Neuronal stem cell (in vitro differentiated cells): ENCODE results near the gene ITFG1.
"Not testable (repeated sequence)": the region's sequence is repeated elsewhere in the genome, so short reads cannot be mapped to it uniquely, and the experiment has no call there.

ENCODE experiments used
- DNase-seq: peaks from one replicate; pipeline ENCODE4 v3.0.0-alpha.2; 2013; ENCODE audit warnings: low spot score
- H2AFZ ChIP-seq: one replicate; pipeline ENCODE4 v1.6.1; 2013; ENCODE audit warnings: mild to moderate bottlenecking, low read length, inconsistent platforms
- H2AK5ac ChIP-seq: 2 replicates; pipeline ENCODE4 v1.6.1; 2013; ENCODE audit warnings: low read depth, mild to moderate bottlenecking, inconsistent platforms, low read length, moderate library complexity, mixed read lengths
- H2BK120ac ChIP-seq: 2 replicates; pipeline ENCODE4 v1.6.1; 2013; ENCODE audit warnings: low read depth, mild to moderate bottlenecking, inconsistent platforms, low read length, moderate library complexity, mixed read lengths
- H2BK12ac ChIP-seq: one replicate; pipeline ENCODE4 v1.6.1; 2013; ENCODE audit warnings: low read length, inconsistent platforms
- H2BK15ac ChIP-seq: 2 replicates; pipeline ENCODE4 v1.6.1; 2013; ENCODE audit warnings: mild to moderate bottlenecking, low read length, inconsistent platforms, mixed read lengths
- H2BK5ac ChIP-seq: one replicate; pipeline ENCODE4 v1.6.1; 2013; ENCODE audit warnings: inconsistent platforms, mild to moderate bottlenecking, low read length, moderate library complexity
- H3K14ac ChIP-seq: one replicate; pipeline ENCODE4 v1.6.1; 2013; ENCODE audit warnings: low read length, inconsistent platforms
- H3K18ac ChIP-seq: 2 replicates; pipeline ENCODE4 v1.6.1; 2013; ENCODE audit warnings: low read length, inconsistent platforms
- H3K23ac ChIP-seq: 2 replicates; pipeline ENCODE4 v1.6.1; 2013; ENCODE audit warnings: low read depth, mild to moderate bottlenecking, mixed read lengths, low read length, inconsistent platforms; ENCODE audit not compliant: poor library complexity
- H3K27ac ChIP-seq: replicated peaks from 3 replicates; pipeline ENCODE4 v1.5.1; 2013; ENCODE audit warnings: low read length, inconsistent platforms
- H3K27me3 ChIP-seq, 3 experiments: 2 replicates each; pipeline ENCODE4 v1.6.1; 2013; ENCODE audit warnings: low read length in 3 of 3, mild to moderate bottlenecking in 2 of 3, inconsistent platforms in 1 of 3, low read depth in 1 of 3, mixed read lengths in 1 of 3, moderate library complexity in 1 of 3; ENCODE audit not compliant: control insufficient read depth in 3 of 3, insufficient read depth in 3 of 3
- H3K36me3 ChIP-seq, 2 donors: replicated peaks in 1 of 2; 2 replicates each; pipeline ENCODE4 v1.6.1; 2013; ENCODE audit warnings: low read length in 2 of 2; ENCODE audit not compliant: control insufficient read depth in 2 of 2, insufficient read depth in 2 of 2
- H3K4ac ChIP-seq: 2 replicates; pipeline ENCODE4 v1.6.1; 2013; ENCODE audit warnings: inconsistent platforms, mild to moderate bottlenecking, low read length, moderate library complexity
- H3K4me1 ChIP-seq, 2 donors: 1 replicate in 1 of 2; 2 replicates in 1 of 2; pipeline ENCODE4 v1.6.1; 2013; ENCODE audit warnings: low read length in 2 of 2, low read depth in 1 of 2; ENCODE audit not compliant: control insufficient read depth in 2 of 2, insufficient read depth in 1 of 2
- H3K4me2 ChIP-seq: one replicate; pipeline ENCODE4 v1.6.1; 2013; ENCODE audit warnings: mild to moderate bottlenecking, low read length, inconsistent platforms; ENCODE audit not compliant: insufficient read depth, poor library complexity, severe bottlenecking
- H3K4me3 ChIP-seq, 2 donors: 2 replicates each; pipeline ENCODE4 v1.5.1; 2013; ENCODE audit warnings: low read length in 2 of 2, mild to moderate bottlenecking in 2 of 2, inconsistent platforms in 1 of 2, moderate library complexity in 1 of 2
- H3K79me1 ChIP-seq: one replicate; pipeline ENCODE4 v1.6.1; 2013; ENCODE audit warnings: low read depth, mild to moderate bottlenecking, inconsistent platforms, low read length, moderate library complexity
- H3K9ac ChIP-seq: one replicate; pipeline ENCODE4 v1.6.1; 2013; ENCODE audit warnings: mild to moderate bottlenecking, low read depth, low read length, inconsistent platforms; ENCODE audit not compliant: poor library complexity
- H3K9me3 ChIP-seq, 2 donors: replicated peaks in 1 of 2; 2 replicates each; pipeline versions ENCODE3 to v1.6.1; 2013; ENCODE audit warnings: low read length in 2 of 2, mild to moderate bottlenecking in 2 of 2, inconsistent platforms in 1 of 2, low read depth in 1 of 2, mixed read lengths in 1 of 2, moderate library complexity in 1 of 2; ENCODE audit not compliant: control insufficient read depth in 2 of 2, insufficient read depth in 1 of 2
- H4K8ac ChIP-seq: one replicate; pipeline ENCODE4 v1.6.1; 2013; ENCODE audit warnings: low read depth, mild to moderate bottlenecking, inconsistent platforms, low read length, moderate library complexity
- H4K91ac ChIP-seq: one replicate; pipeline ENCODE4 v1.6.1; 2013; ENCODE audit warnings: low read length, low read depth, mild to moderate bottlenecking, inconsistent platforms; ENCODE audit not compliant: poor library complexity
- WGBS, 2 donors: extraction: QIAGEN DNeasy Blood & Tissue Kit; methylation state at CpG; one replicate each; pipeline ENCODE4 v1.1.7; 2013; ENCODE audit warnings: missing lambda C conversion rate in 2 of 2, mixed read lengths in 1 of 2; ENCODE audit not compliant: insufficient read length in 2 of 2, insufficient replicate concordance in 1 of 2; ENCODE audit errors: extremely low coverage in 2 of 2; 5-methylcytosine and 5-hydroxymethylcytosine counted together

The ITFG1 gene

DNA sequence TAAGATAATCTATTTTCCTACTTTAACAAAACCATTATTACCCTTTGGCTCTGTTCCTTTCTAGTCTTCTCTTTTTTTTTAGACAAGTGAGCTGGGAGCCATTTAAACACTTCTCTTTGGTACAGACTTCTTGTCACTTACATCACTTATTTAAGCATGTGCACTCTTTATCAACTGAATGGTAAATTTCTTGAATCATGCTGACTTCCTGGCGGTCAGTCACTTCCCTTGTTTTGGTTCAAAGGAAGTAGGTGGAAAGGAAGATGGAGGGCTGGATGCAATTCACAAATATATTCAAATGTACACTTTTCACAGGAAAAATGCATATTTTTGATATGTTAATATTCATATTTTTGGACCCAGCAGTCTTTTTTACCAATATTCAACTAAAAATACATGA is 97.1 kb downstream of the ITFG1 start:
- no peak for DNase-seq
- H2BK120ac ChIP-seq, result no peak overlapping the region
- H3K36me3 ChIP-seq, result peaks cover 1 to 9% of the 10 kb centered on the region in 2 donors

DNA sequence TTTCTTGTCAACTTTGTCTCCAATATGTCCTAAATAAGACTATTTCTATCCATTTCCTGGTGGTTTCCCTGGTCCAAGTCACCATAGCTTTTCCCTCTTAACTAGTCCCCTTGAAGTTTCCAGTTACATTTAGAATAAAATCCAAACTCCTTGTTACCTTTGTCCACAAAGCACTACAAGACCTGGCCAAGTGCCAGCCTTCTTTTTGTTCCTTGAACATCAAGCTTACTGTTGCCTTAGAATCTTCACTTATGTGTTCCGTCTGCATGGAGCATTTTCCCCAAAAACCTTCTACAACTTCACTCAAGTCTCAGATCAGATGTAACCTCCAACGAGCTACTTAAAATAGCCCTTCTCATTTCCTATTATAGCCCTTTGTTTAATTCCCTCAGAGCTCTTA is 101.4 kb downstream of the ITFG1 start:
- Histone ChIP-seq H3K27me3 (no peaks in the 10 kb centered on the region), H3K4me1 (no peaks in the 10 kb centered on the region), H2AK5ac (no peak overlapping the region), H2BK15ac (no peak overlapping the region), H3K9ac (no peak overlapping the region), H3K23ac (no peak overlapping the region), H3K18ac (no peak overlapping the region), H2AFZ (no peak overlapping the region), H2BK5ac (no peak overlapping the region), H3K14ac (no peak overlapping the region), H2BK120ac (no peak overlapping the region), H4K91ac (no peak overlapping the region), H3K4me2 (no peak overlapping the region), H3K4ac (no peak overlapping the region), H2BK12ac (no peak overlapping the region), H3K79me1 (no peaks in the 10 kb centered on the region), H3K36me3 (peaks cover 0 to 3% of the 10 kb centered on the region in 2 donors), H3K4me3 (no peak overlapping the region), H4K8ac (no peak overlapping the region), H3K27ac (no peak overlapping the region), H3K9me3 (no peaks in the 10 kb centered on the region)
- no CpG with 5 or more reads among the region's 2 CpGs for WGBS, 2 donors
- no peak for DNase-seq

More for the DNA sequence above, 97.1 kb downstream of the ITFG1 start:
- no peak overlapping the region for H4K8ac ChIP-seq
- no peak overlapping the region for H3K18ac ChIP-seq
- H3K4me3 ChIP-seq, result no peak overlapping the region
- no peak overlapping the region for H3K4ac ChIP-seq
- no peak overlapping the region for H4K91ac ChIP-seq
- no peak overlapping the region for H2AK5ac ChIP-seq
- H2BK5ac ChIP-seq, result no peak overlapping the region
- H3K14ac ChIP-seq, result no peak overlapping the region
- no peak overlapping the region for H3K23ac ChIP-seq
- H3K9me3 ChIP-seq, result no peaks in the 10 kb centered on the region
- H3K9ac ChIP-seq, result no peak overlapping the region
- H3K27ac ChIP-seq, result no peak overlapping the region
- H3K4me2 ChIP-seq, result no peak overlapping the region
- WGBS, 2 donors, result no CpG with 5 or more reads among the region's 1 CpG
- H2AFZ ChIP-seq, result no peak overlapping the region
- no peaks in the 10 kb centered on the region for H3K27me3 ChIP-seq
- no peak overlapping the region for H2BK12ac ChIP-seq
- no peaks in the 10 kb centered on the region for H3K79me1 ChIP-seq
- H2BK15ac ChIP-seq, result no peak overlapping the region
- H3K4me1 ChIP-seq, result no peaks in the 10 kb centered on the region

DNA sequence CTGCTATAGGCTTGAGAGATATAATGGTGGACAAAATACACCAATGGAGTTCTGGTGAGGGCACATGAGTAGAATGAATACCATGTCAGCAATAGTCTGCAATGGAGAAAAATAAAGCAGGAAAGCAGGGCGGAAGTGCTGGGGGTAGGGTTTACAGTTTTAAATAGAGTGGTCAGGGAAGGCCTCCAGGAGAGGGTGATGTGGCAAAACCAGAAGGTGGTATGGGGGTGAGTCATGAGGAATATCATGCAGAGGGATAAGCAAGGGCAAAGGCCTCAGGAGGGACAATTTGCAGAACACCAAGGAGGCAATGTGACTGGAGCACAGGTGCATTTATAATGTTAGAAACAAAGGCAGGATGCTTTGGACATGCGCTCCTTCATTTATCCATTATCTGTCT is 102.0 kb downstream of the ITFG1 start:
- Histone ChIP-seq H3K4me2 (no peak overlapping the region), H3K14ac (no peak overlapping the region), H3K27ac (no peak overlapping the region), H3K23ac (no peak overlapping the region), H2BK5ac (no peak overlapping the region), H3K18ac (no peak overlapping the region), H2BK12ac (no peak overlapping the region), H3K4ac (no peak overlapping the region), H2AK5ac (no peak overlapping the region), H3K4me1 (no peaks in the 10 kb centered on the region), H3K9ac (no peak overlapping the region), H2BK15ac (no peak overlapping the region), H3K27me3 (no peaks in the 10 kb centered on the region), H4K91ac (no peak overlapping the region), H3K79me1 (no peaks in the 10 kb centered on the region), H3K9me3 (no peaks in the 10 kb centered on the region), H2BK120ac (no peak overlapping the region), H3K4me3 (no peak overlapping the region), H4K8ac (no peak overlapping the region), H2AFZ (no peak overlapping the region), H3K36me3 (no peaks in the 10 kb centered on the region)
- DNase-seq, result no peak
- WGBS, 2 donors, result no CpG with 5 or more reads among the region's 2 CpGs

DNA sequence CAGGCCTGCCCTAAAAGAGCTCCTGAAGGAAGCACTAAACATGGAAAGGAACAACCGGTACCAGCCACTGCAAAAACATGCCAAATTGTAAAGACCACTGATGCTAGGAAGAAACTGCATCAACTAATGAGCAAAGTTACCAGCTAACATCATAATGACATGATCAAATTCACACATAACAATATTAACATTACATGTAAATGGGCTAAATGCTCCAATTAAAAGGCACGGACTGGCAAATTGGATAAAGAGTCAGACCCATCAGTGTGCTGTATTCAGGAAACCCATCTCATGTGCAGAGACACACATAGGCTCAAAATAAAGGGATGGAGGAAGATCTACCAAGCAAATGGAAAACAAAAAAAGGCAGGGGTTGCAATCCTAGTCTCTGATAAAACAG is 111.8 kb downstream of the ITFG1 start:
- H3K9ac ChIP-seq, H2BK120ac ChIP-seq, H3K4me1 ChIP-seq, H3K27ac ChIP-seq, H3K4ac ChIP-seq, H3K18ac ChIP-seq, H4K91ac ChIP-seq, H2BK12ac ChIP-seq, H3K9me3 ChIP-seq, H2AK5ac ChIP-seq, H3K36me3 ChIP-seq, H3K4me2 ChIP-seq, H4K8ac ChIP-seq, H3K14ac ChIP-seq, DNase-seq, H3K27me3 ChIP-seq, H3K79me1 ChIP-seq, H3K23ac ChIP-seq, H2BK5ac ChIP-seq, H2BK15ac ChIP-seq, H3K4me3 ChIP-seq, H2AFZ ChIP-seq: not testable (repeated sequence)
- WGBS, 2 donors, result no CpG with 5 or more reads among the region's 2 CpGs
